Fibroblast of the aortic adventitia (primary cell): ENCODE results near the gene DHRSX. TPM values are rescaled to one million over a fixed set of nuclear protein-coding genes. Genes with fewer than 3 reads are reported as not detected.
"Not testable (repeated sequence)": the region's sequence is repeated elsewhere in the genome, so short reads cannot be mapped to it uniquely, and the experiment has no call there.

Source experiments
- DNase-seq: peaks from one replicate; pipeline ENCODE4 v3.0.0-alpha.2; 2010; ENCODE audit warnings: low read depth
- H3K4me3 ChIP-seq: 2 replicates; pipeline ENCODE4 v1.5.1; 2011; ENCODE audit warnings: low read depth, mild to moderate bottlenecking, control low read depth, low read length, moderate library complexity
- total RNA-seq: library from RNA; depleted of rRNA; stranded (reverse); fragments of >200 nt; gene quantifications from 2 replicates; pipeline ENCODE4 v1.2.3, GENCODE V29; 2012; ENCODE audit warnings: low replicate concordance
- TF ChIP-seq, protein P1 (sequence below): IDR thresholded peaks from 2 replicates; pipeline ENCODE4 v1.5.1; 2011; ENCODE audit warnings: mild to moderate bottlenecking, low read length, control low read depth, inconsistent platforms; ENCODE audit not compliant: insufficient read depth

DHRSX gene
- total RNA-seq, 1 donor: 17.5 TPM

DNA sequence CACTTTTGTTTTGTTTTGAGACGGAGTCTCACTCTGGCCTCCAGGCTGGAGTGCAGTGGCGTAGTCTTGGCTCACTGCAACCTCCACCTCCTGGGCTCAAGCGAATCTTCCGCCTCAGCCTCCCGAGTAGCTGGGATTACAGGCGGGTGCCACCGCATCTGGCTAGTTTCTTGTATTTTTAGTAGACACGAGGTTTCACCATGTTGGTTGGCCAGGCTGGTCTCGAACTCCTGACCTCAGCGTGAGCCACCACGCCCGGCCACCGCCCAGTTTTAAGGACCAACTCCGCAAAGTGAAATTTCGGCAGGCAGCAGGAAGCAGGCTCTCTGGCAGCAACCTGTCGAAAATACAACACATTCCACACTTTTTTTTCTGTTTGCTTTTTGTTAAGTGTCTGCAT is 13.4 kb downstream of the DHRSX start:
- TF ChIP-seq, protein P1, sequence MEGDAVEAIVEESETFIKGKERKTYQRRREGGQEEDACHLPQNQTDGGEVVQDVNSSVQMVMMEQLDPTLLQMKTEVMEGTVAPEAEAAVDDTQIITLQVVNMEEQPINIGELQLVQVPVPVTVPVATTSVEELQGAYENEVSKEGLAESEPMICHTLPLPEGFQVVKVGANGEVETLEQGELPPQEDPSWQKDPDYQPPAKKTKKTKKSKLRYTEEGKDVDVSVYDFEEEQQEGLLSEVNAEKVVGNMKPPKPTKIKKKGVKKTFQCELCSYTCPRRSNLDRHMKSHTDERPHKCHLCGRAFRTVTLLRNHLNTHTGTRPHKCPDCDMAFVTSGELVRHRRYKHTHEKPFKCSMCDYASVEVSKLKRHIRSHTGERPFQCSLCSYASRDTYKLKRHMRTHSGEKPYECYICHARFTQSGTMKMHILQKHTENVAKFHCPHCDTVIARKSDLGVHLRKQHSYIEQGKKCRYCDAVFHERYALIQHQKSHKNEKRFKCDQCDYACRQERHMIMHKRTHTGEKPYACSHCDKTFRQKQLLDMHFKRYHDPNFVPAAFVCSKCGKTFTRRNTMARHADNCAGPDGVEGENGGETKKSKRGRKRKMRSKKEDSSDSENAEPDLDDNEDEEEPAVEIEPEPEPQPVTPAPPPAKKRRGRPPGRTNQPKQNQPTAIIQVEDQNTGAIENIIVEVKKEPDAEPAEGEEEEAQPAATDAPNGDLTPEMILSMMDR: no peak
- DNase-seq: no peak
- no peak overlapping the region for H3K4me3 ChIP-seq

- DNase-seq: no peak
- TF ChIP-seq, protein P1: no peak
- H3K4me3 ChIP-seq: no peak overlapping the region
These were observed 14.2 kb downstream of the DHRSX start for GRCh38 chrX:2486476-2487133.

- no peak overlapping the region for H3K4me3 ChIP-seq
- TF ChIP-seq, protein P1: no peak
- no peak for DNase-seq
These were observed 14.9 kb downstream of the DHRSX start for GRCh38 chrX:2485789-2486345.

- H3K4me3 ChIP-seq: peak overlapping the region; percentile 43
- peak; percentile 67 for DNase-seq
- TF ChIP-seq, protein P1: peak; percentile 5
These were observed 15.8 kb downstream of the DHRSX start for GRCh38 chrX:2484721-2485648.

GRCh38 chrX:2484256-2484655 is 16.5 kb downstream of the DHRSX start:
- peak overlapping the region; percentile 43 for H3K4me3 ChIP-seq
- TF ChIP-seq, protein P1: no peak
- peak; percentile 67 for DNase-seq

- DNase-seq: no peak
- H3K4me3 ChIP-seq: no peak overlapping the region
These were observed 17.2 kb downstream of the DHRSX start for GRCh38 chrX:2483398-2484060.

GRCh38 chrX:2481597-2481996 is 19.2 kb downstream of the DHRSX start:
- DNase-seq, H3K4me3 ChIP-seq: not testable (repeated sequence)

More at GRCh38 chrX:2483398-2484060, 17.2 kb downstream of the DHRSX start:
- TF ChIP-seq, protein P1: no peak

DNA sequence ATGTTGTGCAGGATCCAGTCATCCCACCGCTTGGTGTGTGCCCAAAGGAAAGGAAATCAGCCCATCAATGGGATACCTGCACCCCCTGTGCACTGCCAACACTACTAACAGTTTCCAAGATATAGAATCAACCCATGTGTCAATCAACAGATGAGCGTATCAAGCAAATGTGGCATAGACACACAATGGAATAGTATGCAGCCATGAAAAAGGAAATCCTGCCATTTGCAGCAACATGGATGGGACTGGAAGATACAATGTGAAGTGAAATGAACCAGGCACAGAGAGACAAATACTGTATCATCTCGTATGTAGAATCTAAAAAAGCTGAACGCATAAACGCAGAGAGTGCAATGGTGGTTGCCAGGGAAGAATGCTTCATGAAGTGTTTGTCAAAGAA is 20.8 kb downstream of the DHRSX start:
- not testable (repeated sequence) for H3K4me3 ChIP-seq, DNase-seq
